Motor neuron (in vitro differentiated cells): ENCODE measurements around the gene MRPL47. TPM values are rescaled to one million over a fixed set of nuclear protein-coding genes. Genes with fewer than 3 reads are reported as not detected.

ENCODE experiments used
- ATAC-seq, 8 experiments: fragments of 200-7000 bp; cut with Tn5 transposase; replicated peaks in 6 of 8; 2 replicates each; pipeline ENCODE4 v1.8.0; 2021; ENCODE audit warnings: mild to moderate bottlenecking in 8 of 8, moderate library complexity in 8 of 8
- H3K27ac ChIP-seq, 2 donors: fragments of 250-450 bp; sonication (Bioruptor Pico); 2 replicates each; pipeline ENCODE4 v1.9.0; 2021; ENCODE audit warnings: antibody characterized with exemption in 2 of 2, mild to moderate bottlenecking in 2 of 2, moderate library complexity in 1 of 2
- H3K4me1 ChIP-seq, 2 donors: fragments of 250-450 bp; sonication (Bioruptor Pico); replicated peaks in 1 of 2; 2 replicates each; pipeline ENCODE4 v1.6.1; 2021; ENCODE audit warnings: antibody characterized with exemption in 2 of 2, mild to moderate bottlenecking in 2 of 2, moderate library complexity in 1 of 2
- H3K4me3 ChIP-seq, 5 donors: fragments of 250-450 bp; sonication (Bioruptor Pico); 2 replicates each; pipeline ENCODE4 v1.9.0; 2021; ENCODE audit warnings: antibody characterized with exemption in 5 of 5, mild to moderate bottlenecking in 5 of 5, moderate library complexity in 4 of 5
- WGBS, 10 experiments: fragments of 450-650 bp; shearing (Covaris generic); methylation state at CpG; one replicate each; pipeline ENCODE4 v1.0.0; 2022; 5-methylcytosine and 5-hydroxymethylcytosine counted together
- in situ Hi-C, 9 experiments: fragments of 400-800 bp; cut with MboI; loops; one replicate each; pipeline ENCODE4 v1.15.0; 2021; ENCODE audit warnings: low sequenced_read_pairs in 9 of 9, low pct_unique_long_range_greater_than_20kb in 2 of 9; ENCODE audit not compliant: unreplicated experiment in 9 of 9
- total RNA-seq, 8 experiments: library from RNA; unstranded; fragments of 300-600 nt; gene quantifications; 2 replicates each; pipeline versions ENCODE4 v1.2.3 to v1.2.4, GENCODE V29; 2022

Gene MRPL47
- total RNA-seq, 8 experiments from 2014 or later: 38.6 to 80.1 (median 61.1) TPM

DNA sequence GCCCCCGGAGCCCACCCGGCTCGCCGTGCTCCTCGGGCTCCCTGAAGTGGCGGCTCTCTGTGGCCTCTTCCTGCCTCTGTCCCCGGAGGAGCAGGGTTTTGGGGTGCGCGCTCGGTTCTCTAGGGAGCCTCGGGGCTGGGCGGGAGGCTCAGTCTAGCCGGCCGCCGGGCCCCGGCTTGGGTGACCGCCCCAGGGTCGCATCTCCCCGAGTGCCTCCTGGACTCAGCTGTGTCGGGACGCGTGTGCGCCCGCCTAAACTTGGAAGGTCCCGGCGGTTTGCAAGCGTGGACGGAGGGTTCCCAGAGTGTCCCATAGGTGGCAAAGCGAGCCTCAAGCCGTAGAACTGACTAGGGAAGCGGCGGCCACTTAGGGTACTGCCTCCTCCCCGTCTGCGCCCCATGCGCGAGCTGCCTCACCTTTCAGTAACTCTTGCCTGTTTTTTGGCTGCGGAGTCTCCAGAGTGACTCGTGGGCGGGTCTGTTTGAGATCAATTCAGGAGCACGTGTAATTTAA lies 41.1 kb downstream of the MRPL47 start:
- peak; percentile 29 to 59 (median 40) for ATAC-seq
- in situ Hi-C loops: loop anchor here in 4 of 9 experiments (25.0 kb wide), 3 partner anchors 126 to 551 kb away; no protein-coding TSS in a partner anchor
- peaks cover 5% of the 10 kb centered on the region in 2 donors for H3K4me1 ChIP-seq
- peak overlapping the region; percentile 80 to 97 (median 87) for H3K4me3 ChIP-seq
- H3K27ac ChIP-seq: peak overlapping the region; percentile 81 to 93
- 0 to 7% (median 0%) methylated on average over 1 to 15 of the region's 40 CpGs; no CpG with 5 or more reads in 2 of the 10 experiments for WGBS, 10 experiments

DNA sequence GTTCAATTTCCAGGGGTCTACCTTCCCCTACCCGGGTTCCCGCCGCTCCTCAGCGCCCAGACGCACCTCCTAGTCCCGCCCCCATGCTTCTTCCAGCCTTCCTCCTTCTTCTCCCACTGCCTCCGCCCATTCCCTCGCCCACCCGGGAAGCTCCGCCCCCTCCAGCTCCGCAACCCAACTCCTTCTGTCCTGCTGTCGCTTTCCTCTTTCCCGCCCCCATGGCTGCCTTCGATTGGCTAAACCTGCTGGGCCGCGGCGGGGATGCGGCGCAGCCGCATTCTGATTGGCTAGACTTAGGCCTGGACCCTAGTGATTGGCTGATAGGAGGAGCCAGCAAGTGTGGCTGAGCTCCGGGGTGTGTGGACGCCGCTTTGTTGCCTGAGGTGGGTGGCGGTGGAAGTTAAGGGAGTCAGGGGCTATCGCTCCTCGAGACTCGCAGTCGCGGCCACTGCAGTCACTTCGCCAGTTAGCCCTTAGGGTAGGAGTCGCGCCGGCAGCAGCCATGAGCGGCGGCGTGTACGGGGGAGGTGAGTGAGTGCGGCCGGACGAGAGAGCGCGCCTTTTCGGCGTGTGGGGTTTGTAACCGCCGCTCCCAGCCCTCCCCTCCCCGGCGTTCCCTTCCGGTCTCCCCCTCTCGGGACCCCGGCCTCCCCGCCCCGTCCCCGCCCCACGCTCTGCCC lies 41.7 kb downstream of the MRPL47 start, which contains the start of gene ACTL6A:
TSS of gene ACTL6A (plus strand) at position 336 of the 680 bp plus-strand sequence. CDS start at position 503, 167 bp downstream.
- H3K27ac ChIP-seq: peak within 1 kb of the TSS; percentile 81 to 93
- in situ Hi-C loops: loop anchor here in 4 of 9 experiments (25.0 kb wide), 3 partner anchors 125 to 550 kb away; no protein-coding TSS in a partner anchor
- H3K4me1 ChIP-seq: peaks cover 5% of the 10 kb centered on the region in 2 donors
- H3K4me3 ChIP-seq: peak within 1 kb of the TSS; percentile 80 to 97 (median 87)
- 0% methylated on average over 2 to 4 of the region's 55 CpGs; no CpG with 5 or more reads in 8 of the 10 experiments for WGBS, 10 experiments
- peak; percentile 92 to 97 (median 96) for ATAC-seq

DNA sequence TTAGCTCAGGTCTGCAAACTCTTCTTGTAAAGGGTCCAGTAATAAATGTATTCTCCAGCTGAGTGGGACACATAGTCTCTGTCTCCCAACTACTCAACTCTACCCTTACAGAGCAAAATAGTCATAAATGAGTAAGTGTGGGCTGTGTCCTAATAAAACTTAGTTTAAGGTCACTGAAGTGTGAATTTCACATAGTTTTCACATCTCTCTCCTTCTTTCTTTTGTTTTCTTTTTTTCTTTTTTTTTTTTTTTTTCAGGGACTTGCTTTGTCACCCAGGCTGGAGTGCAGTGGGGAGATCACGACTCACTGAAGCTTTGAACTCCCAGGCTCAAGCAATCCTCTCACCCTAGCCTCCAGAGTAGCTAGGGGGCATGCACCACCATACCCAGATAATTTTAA lies 43.6 kb downstream of the MRPL47 start:
- Histone ChIP-seq H3K4me1 (peaks cover 5% of the 10 kb centered on the region in 2 donors), H3K4me3 (no peak overlapping the region), H3K27ac (no peak overlapping the region)
- in situ Hi-C loops: loop anchor here in 4 of 9 experiments (25.0 kb wide), 3 partner anchors 123 to 548 kb away; no protein-coding TSS in a partner anchor
- WGBS, 10 experiments: 20 to 100% (median 66%) methylated on average over 1 of the region's 1 CpG; no CpG with 5 or more reads in 2 of the 10 experiments
- ATAC-seq: no peak

DNA sequence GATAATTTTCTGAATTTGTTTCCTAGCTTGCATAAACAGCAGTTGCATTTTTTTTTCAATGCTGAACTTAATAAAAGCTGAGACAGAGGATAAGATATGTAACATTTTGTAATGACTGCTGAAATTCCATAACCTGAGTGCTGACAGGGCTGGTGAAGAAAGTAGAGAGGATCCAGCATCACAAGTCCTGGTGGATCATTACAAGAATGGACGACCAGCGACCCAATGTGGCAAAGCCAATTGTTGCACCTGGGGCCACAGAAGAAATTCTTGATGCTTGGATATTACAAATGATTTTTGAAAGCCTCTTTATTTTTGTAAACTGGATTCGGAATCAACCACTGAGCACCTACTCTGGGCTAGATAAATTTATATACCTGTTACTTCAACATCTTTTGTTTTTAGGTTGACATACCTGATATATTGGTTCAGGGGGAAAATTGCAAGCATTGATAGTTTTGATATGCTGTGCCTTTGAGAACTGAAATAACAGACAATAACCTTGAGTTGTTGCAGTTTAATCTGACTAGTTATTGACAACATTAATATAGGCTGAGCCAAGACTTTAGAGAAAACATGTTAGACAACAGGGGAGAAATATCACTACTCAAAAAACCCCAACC lies 45.6 kb downstream of the MRPL47 start:
- Histone ChIP-seq H3K4me1 (peaks cover 0 to 5% of the 10 kb centered on the region in 2 donors), H3K4me3 (no peak overlapping the region), H3K27ac (no peak overlapping the region)
- 0 to 4% (median 0%) methylated on average over 1 to 3 of the region's 3 CpGs; no CpG with 5 or more reads in 1 of the 10 experiments for WGBS, 10 experiments
- in situ Hi-C loops: loop anchor here in 5 of 9 experiments (10.0 to 25.0 kb wide), 4 partner anchors 122 to 547 kb away; no protein-coding TSS in a partner anchor
- ATAC-seq: no peak

DNA sequence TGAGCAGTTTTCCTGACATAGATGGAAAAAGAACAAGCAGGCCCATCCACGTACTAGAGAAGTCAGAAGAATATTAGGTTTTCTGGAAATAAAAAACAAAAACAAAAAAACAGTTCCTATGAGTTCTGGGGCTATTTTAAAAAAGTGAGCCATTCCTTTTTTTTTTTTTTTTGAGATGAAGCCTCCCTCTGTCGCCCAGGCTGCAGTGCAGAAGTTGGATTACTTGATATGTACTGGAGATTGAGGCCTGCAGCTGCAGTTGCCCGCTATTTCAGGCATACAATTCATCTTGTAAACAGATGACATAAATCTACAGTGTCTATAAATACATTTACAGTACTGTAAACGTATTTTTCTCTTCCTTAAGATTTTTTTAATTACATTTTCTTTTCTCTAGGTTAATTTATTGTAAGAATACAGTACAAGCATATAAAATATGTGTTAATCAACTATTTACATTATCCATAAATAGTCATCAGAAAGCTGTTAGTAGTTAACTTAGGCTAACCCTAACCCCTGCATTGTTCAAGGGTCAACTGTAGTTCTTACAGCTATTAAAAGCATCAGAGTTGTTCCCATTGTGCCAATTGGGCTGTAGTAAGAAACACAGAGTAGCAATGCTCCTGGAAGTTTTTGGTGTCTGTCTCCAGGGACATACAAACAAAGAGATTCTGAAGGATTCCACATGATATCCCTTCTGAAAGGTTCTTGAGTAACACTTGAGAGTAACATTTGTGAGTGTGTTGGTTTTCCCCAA lies 52.9 kb downstream of the MRPL47 start:
- WGBS, 10 experiments: 30 to 88% (median 63%) methylated on average over 2 to 4 of the region's 4 CpGs
- Histone ChIP-seq H3K27ac (no peak overlapping the region), H3K4me1 (no peaks in the 10 kb centered on the region), H3K4me3 (no peak overlapping the region)
- in situ Hi-C loops: loop anchor here in 5 of 9 experiments (10.0 to 25.0 kb wide), 4 partner anchors 114 to 539 kb away; no protein-coding TSS in a partner anchor
- peak in 1 of 8 experiments; percentile 46 for ATAC-seq

DNA sequence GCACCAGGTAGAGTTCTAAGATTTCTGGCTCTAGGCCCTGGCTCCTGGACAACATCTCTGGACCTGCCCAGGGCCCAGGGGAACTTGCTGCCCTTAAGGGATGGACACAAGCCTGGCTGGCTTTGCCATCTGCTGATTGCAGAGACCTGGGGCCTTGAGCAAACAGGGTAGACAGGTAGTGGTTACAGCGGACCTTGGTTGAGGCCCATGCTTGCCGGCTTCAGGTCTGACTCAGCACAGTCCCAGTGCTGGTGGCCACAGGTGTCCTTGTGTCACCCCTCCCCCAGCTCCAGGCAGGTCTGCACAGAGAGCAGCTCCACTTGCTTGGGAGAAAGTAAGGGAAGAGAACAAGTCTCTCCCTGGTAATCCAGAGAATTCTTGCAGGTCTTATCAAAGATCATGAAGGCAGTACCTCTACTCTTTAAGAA lies 57.6 kb downstream of the MRPL47 start:
- in situ Hi-C loops: loop anchor here in 1 of 9 experiments (25.0 kb wide), 1 partner anchor 110 kb away; no protein-coding TSS in a partner anchor
- Histone ChIP-seq H3K27ac (no peak overlapping the region), H3K4me3 (no peak overlapping the region), H3K4me1 (no peaks in the 10 kb centered on the region)
- no peak for ATAC-seq
- 81 to 100% (median 94%) methylated on average over 1 to 2 of the region's 2 CpGs; no CpG with 5 or more reads in 7 of the 10 experiments for WGBS, 10 experiments

DNA sequence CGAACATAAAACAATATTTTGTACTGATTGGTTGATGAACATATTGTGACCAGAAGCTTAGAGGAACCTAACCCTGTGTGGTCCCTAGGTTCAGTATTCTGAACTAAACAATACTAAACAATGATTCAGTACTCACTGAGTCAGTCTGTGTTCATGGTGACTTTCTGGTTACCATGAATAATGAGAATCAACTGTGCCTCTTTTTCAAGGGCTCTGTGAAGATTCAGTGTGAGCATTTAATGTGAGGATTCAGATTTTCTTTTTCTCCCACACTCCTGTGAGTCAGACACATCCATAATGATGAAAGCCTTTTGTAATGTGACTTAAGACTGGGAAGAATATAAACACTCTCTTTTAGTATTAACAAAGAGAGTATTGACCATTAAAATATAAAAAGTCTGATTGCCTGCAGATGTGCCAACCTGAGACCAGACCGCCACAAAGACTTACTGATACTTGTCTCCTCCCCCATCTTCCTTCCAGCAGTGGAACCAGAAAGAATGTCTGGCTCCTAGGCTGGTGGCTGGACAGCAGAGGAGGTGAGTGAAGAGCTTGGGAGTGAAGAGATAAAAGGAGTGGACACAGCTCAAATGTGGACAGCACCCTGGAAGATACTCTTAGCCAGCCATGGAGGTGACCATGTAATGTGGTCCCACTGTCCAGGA lies 59.3 kb downstream of the MRPL47 start:
- in situ Hi-C loops: loop anchor here in 1 of 9 experiments (25.0 kb wide), 1 partner anchor 108 kb away; no protein-coding TSS in a partner anchor
- peak in 7 of 8 experiments; percentile 80 to 97 (median 91) for ATAC-seq

DNA sequence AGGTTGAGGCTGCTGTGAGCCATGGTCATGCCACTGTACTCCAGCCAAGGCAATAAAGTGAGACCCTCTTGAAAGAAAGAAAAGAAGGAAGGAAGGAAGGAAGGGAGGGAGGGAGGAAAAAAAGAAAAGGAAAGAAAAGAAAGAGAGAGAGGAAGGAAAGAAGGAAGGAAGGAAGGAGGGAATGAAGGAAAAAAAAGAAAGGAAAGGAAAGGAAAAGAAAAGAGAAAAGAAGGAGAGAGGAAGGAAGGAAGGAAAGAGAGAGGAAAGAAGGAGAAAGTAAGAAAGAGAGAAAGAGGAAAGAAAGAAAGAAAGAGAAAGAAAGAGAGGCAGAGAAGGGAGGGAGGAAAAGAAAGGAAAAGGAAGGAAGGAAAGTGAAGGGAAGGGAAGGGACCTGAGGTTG lies 62.1 kb downstream of the MRPL47 start:
- H3K4me3 ChIP-seq: no peak overlapping the region
- H3K4me1 ChIP-seq: no peaks in the 10 kb centered on the region
- no peak for ATAC-seq
- in situ Hi-C loops: loop anchor here in 1 of 9 experiments (25.0 kb wide), 1 partner anchor 105 kb away; no protein-coding TSS in a partner anchor
- no peak overlapping the region for H3K27ac ChIP-seq

More for the DNA sequence above, 59.3 kb downstream of the MRPL47 start:
- H3K4me1 ChIP-seq: no peaks in the 10 kb centered on the region
- peak overlapping the region in 1 of 2 donors; percentile 51 for H3K27ac ChIP-seq
- H3K4me3 ChIP-seq: no peak overlapping the region
- WGBS, 10 experiments: 0 to 69% (median 62%) methylated on average over 1 to 2 of the region's 2 CpGs; no CpG with 5 or more reads in 1 of the 10 experiments

DNA sequence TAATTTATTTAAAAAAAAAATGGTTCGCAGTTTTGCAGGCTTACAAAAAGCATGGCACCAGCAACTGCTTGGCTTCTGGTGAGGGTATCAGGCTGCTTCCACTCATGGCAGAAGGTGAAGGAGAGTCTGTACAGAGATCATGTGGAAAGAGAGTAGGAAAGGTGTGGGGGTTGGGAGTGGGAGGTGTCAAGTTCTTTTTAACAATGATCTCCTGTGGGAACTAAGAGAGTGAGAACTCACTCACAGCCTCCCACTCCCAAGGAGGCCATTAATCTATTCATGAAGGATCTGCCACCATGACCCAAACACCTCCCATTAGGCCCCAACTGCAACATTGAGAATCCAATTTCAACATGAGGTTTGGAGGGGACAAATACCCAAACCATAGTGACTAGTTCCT lies 62.8 kb downstream of the MRPL47 start:
- ATAC-seq: no peak
- Histone ChIP-seq H3K4me1 (no peaks in the 10 kb centered on the region), H3K27ac (no peak overlapping the region), H3K4me3 (no peak overlapping the region)
- WGBS, 10 experiments: 40 to 100% (median 83%) methylated on average over 1 of the region's 1 CpG; no CpG with 5 or more reads in 5 of the 10 experiments
- in situ Hi-C loops: loop anchor here in 1 of 9 experiments (25.0 kb wide), 1 partner anchor 104 kb away; no protein-coding TSS in a partner anchor

DNA sequence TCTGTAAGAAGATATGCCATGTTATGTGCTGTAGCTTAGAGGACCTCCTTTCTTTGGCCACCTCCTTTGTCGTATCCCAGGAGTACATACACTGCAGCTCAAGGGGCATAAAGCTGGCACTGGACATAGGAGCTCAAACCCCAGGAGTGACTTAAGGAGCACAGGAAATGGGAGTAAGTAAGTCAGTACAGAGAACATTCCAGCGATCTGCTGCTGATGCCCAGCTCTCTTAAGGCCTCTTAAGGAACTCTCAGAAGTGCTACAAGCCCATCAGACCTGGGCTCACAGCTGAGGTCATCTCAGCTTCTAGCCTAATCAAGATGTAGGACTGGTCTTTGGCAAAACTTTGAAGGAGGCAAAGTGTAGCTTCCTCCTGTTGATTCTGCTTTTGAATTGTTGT lies 63.3 kb downstream of the MRPL47 start:
- ATAC-seq: no peak
- 75 to 100% (median 100%) methylated on average over 1 to 2 of the region's 2 CpGs; no CpG with 5 or more reads in 5 of the 10 experiments for WGBS, 10 experiments
- in situ Hi-C loops: loop anchor here in 1 of 9 experiments (25.0 kb wide), 1 partner anchor 104 kb away; no protein-coding TSS in a partner anchor
- Histone ChIP-seq H3K27ac (no peak overlapping the region), H3K4me1 (no peaks in the 10 kb centered on the region), H3K4me3 (no peak overlapping the region)
